ENCODE results near the gene ZNF493. TPM values are rescaled to one million over a fixed set of nuclear protein-coding genes. Genes with fewer than 3 reads are reported as not detected.

The ZNF493 gene
- total and polyA plus RNA-seq, 2 donors (not counting 3 experiments of a cell fraction or from before 2014, with no cell fraction given): 2.4 to 8.0 TPM

DNA sequence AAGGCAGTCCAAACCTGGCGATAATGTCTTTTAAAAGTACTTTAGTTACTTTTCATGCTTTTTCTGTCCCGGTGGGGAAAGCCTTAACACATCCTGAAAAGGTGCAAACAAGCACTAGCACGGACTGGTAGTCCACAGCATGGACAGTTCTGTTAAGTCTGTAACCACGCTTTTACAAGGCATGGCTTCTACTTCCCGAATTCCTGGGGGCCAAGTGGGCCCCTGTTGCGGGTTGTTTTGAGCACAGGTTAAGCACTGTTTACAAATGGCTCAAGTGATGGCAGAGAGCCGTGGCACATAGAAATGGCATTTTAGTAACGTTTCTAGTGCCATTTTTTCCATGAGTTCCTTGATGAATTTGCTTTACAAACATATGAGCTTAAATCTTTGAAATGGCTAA lies 37.6 kb downstream of the ZNF493 start:
- intact Hi-C loops (cut with micrococcal nuclease): no loop called here

More for the DNA sequence above, 37.6 kb downstream of the ZNF493 start:
- H3K9me1 ChIP-seq (replicated peaks; ENCODE audit: control insufficient read depth, extremely low read depth, insufficient read depth, low read length): no peaks in the 10 kb centered on the region
- no peaks in the 10 kb centered on the region for H3K9me3 ChIP-seq (replicated peaks; ENCODE audit: control insufficient read depth, insufficient read depth, low read length)
- DNase-seq (ENCODE audit: low read depth, low spot score) (no peak), FAIRE-seq (no peak)
- no peaks in the 10 kb centered on the region for H3K36me3 ChIP-seq (ENCODE audit: control insufficient read depth in 2 of 2, extremely low read depth in 1 of 2, insufficient read depth in 2 of 2, low read length in 2 of 2)
- no peak for TF ChIP-seq JUN (IDR thresholded peaks at IDR 0.05; ENCODE audit: borderline replicate concordance, insufficient read depth, insufficient read length, low read depth)
- TF ChIP-seq MYC (IDR thresholded peaks at IDR 0.05; ENCODE audit: low read depth, low read length): no peak
- no peak for TF ChIP-seq EZH2 (IDR thresholded peaks at IDR 0.05; ENCODE audit: borderline replicate concordance, low read depth, low read length, severe bottlenecking)
- TF ChIP-seq CTCF (IDR thresholded peaks at IDR 0.05; ENCODE audit: extremely low read depth in 1 of 2, insufficient read depth in 1 of 2, low read depth in 1 of 2, low read length in 2 of 2): no peak
- no peak for TF ChIP-seq GATA2 (IDR thresholded peaks at IDR 0.05; ENCODE audit: insufficient read depth, insufficient read length, low read depth, low read length)
- no peak for TF ChIP-seq POLR2A (IDR thresholded peaks at IDR 0.05; ENCODE audit: low read depth, low read length)
- no peak for TF ChIP-seq FOS (IDR thresholded peaks at IDR 0.05; ENCODE audit: borderline replicate concordance, insufficient read depth, low read length)
- TF ChIP-seq, protein P1, sequence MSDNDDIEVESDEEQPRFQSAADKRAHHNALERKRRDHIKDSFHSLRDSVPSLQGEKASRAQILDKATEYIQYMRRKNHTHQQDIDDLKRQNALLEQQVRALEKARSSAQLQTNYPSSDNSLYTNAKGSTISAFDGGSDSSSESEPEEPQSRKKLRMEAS (IDR thresholded peaks at IDR 0.05; ENCODE audit: insufficient read depth, insufficient read length): no peak
- H4K20me1 ChIP-seq (replicated peaks; ENCODE audit: control insufficient read depth, extremely low read depth, insufficient read depth, low read length): no peaks in the 10 kb centered on the region
- no peaks in the 10 kb centered on the region for H3K27me3 ChIP-seq (ENCODE audit: control insufficient read depth in 2 of 2, insufficient read depth in 2 of 2, low read length in 2 of 2)
- no peak overlapping the region for H3K27ac ChIP-seq (ENCODE audit: insufficient read depth, low read depth, low read length)
- ChIA-PET CTCF (no interaction called here), POLR2A (interaction anchor here (0.7 kb wide), 1 partner anchor 1349 kb away, joined by 3 read pairs; no protein-coding TSS in a partner anchor)
- no peak overlapping the region for H3K9ac ChIP-seq (replicated peaks; ENCODE audit: extremely low read depth, insufficient read depth, low read length)
- no peak overlapping the region for H3K4me2 ChIP-seq (ENCODE audit: insufficient read depth, low read length)
- H3K79me2 ChIP-seq (ENCODE audit: control insufficient read depth, insufficient read depth, low read length): no peaks in the 10 kb centered on the region
- BruUV-seq (replicated peaks): no TSS peak
- dilution Hi-C loops (cut with MboI; ENCODE audit: extremely low pct_ligation_motif_present, low sequenced_read_pairs): no loop called here
- no peak overlapping the region for H3K4me3 ChIP-seq (replicated peaks in 1 of 3; ENCODE audit: insufficient read depth in 1 of 3, low read depth in 1 of 3, low read length in 3 of 3)
- no peak overlapping the region for H2AFZ ChIP-seq (ENCODE audit: low read depth, low read length)
- H3K4me1 ChIP-seq (ENCODE audit: control insufficient read depth, extremely low read depth, insufficient read depth, low read length): no peaks in the 10 kb centered on the region

All from endothelial cell of umbilical vein (primary cell).